Endodermal cell (in vitro differentiated cells): Measurements from ENCODE around the gene COL20A1. TPM values are rescaled to one million over a fixed set of nuclear protein-coding genes. Genes with fewer than 3 reads are reported as not detected.

Experiments
- DNase-seq: peaks from one replicate; pipeline ENCODE4 v3.0.0-alpha.2; 2017
- H3K27ac ChIP-seq: 2 replicates; pipeline ENCODE4 v1.5.1; 2013; ENCODE audit warnings: mild to moderate bottlenecking, low read depth, low read length, moderate library complexity
- H3K27me3 ChIP-seq: 2 replicates; pipeline ENCODE4 v1.6.1; 2013; ENCODE audit warnings: mild to moderate bottlenecking, low read length, moderate library complexity; ENCODE audit not compliant: insufficient read depth, control insufficient read depth, poor library complexity, severe bottlenecking
- H3K36me3 ChIP-seq: 2 replicates; pipeline ENCODE4 v1.7.0; 2013; ENCODE audit warnings: mild to moderate bottlenecking, low read length, moderate library complexity; ENCODE audit not compliant: control insufficient read depth, insufficient read depth
- H3K4me1 ChIP-seq: one replicate; pipeline ENCODE4 v1.7.0; 2013; ENCODE audit warnings: low read length; ENCODE audit not compliant: control insufficient read depth, insufficient read depth
- H3K4me3 ChIP-seq: 2 replicates; pipeline ENCODE4 v1.5.1; 2013; ENCODE audit warnings: mild to moderate bottlenecking, low read length, moderate library complexity
- H3K9ac ChIP-seq: 2 replicates; pipeline ENCODE4 v1.6.1; 2013; ENCODE audit warnings: mild to moderate bottlenecking, low read length, moderate library complexity; ENCODE audit not compliant: poor library complexity, severe bottlenecking; ENCODE audit errors: extremely low read depth
- H3K9me3 ChIP-seq: 2 replicates; pipeline ENCODE4 v1.6.1; 2013; ENCODE audit warnings: mild to moderate bottlenecking, low read length, moderate library complexity; ENCODE audit not compliant: control insufficient read depth
- H3K27ac Mint-ChIP-seq: 2 replicates; pipeline ENCODE4 v1.8.0; 2020; ENCODE audit warnings: mixed read lengths
- H3K27me3 Mint-ChIP-seq: 2 replicates; pipeline ENCODE4 v1.8.0; 2021; ENCODE audit warnings: mild to moderate bottlenecking, mixed read lengths; ENCODE audit not compliant: insufficient read depth
- H3K36me3 Mint-ChIP-seq: 2 replicates; pipeline ENCODE4 v1.8.0; 2020; ENCODE audit warnings: low read depth, mixed read lengths
- H3K4me1 Mint-ChIP-seq: 2 replicates; pipeline ENCODE4 v1.8.0; 2020; ENCODE audit warnings: mixed read lengths
- H3K4me3 Mint-ChIP-seq: 2 replicates; pipeline ENCODE4 v1.8.0; 2020; ENCODE audit warnings: mild to moderate bottlenecking, moderate library complexity, mixed read lengths
- H3K9me3 Mint-ChIP-seq: 2 replicates; pipeline ENCODE4 v1.8.0; 2020; ENCODE audit warnings: mild to moderate bottlenecking, mixed read lengths
- CTCF ChIP-seq: fragments of 200-600 bp; sonication (generic); conservative IDR thresholded peaks from 2 replicates; pipeline ENCODE4 v1.5.0; 2021; ENCODE audit warnings: antibody characterized with exemption, mild to moderate bottlenecking
- WGBS, 2 experiments: methylation state at CpG; one replicate each; pipeline versions ENCODE4 v1.1.5 to v1.1.7; 2013; ENCODE audit warnings: missing lambda C conversion rate in 2 of 2, mixed read lengths in 1 of 2; ENCODE audit not compliant: insufficient coverage in 1 of 2, insufficient read length in 1 of 2; 5-methylcytosine and 5-hydroxymethylcytosine counted together
- total RNA-seq, 2 donors: library from RNA; stranded (reverse); fragmentation: NEBNext Ultra II Directional in 1 of 2; extraction: Animal tissue kit (Norgen Biotek cat#: 25700) in 1 of 2; gene quantifications; 2 replicates in 1 of 2; 3 replicates in 1 of 2; pipeline ENCODE4 v1.2.1, GENCODE V29; 2021

Gene COL20A1
- total RNA-seq, 2 donors from 2014 or later, result 0.44 TPM; not detected in 1

GRCh38 chr20:63328718-63329275 lies 35.8 kb downstream of the COL20A1 start:
- no peaks in the 10 kb centered on the region for H3K36me3 ChIP-seq
- no peak for DNase-seq
- Mint-ChIP-seq H3K27me3 (no peaks in the 10 kb centered on the region), H3K27ac (no peak overlapping the region), H3K4me1 (no peaks in the 10 kb centered on the region), H3K4me3 (no peak overlapping the region), H3K36me3 (no peaks in the 10 kb centered on the region), H3K9me3 (peaks cover 12% of the 10 kb centered on the region)
- no peak for TF ChIP-seq CTCF
- H3K27ac ChIP-seq, result no peak overlapping the region
- H3K4me1 ChIP-seq, result no peaks in the 10 kb centered on the region
- 79 to 88% methylated on average over 10 to 20 of the region's 21 CpGs for WGBS, 2 experiments
- H3K9me3 ChIP-seq, result peaks cover 5% of the 10 kb centered on the region
- no peak overlapping the region for H3K4me3 ChIP-seq
- peaks cover 7% of the 10 kb centered on the region for H3K27me3 ChIP-seq
- H3K9ac ChIP-seq, result no peak overlapping the region

- no peaks in the 10 kb centered on the region for H3K4me1 Mint-ChIP-seq
- Histone ChIP-seq H3K27me3 (peaks cover 2% of the 10 kb centered on the region), H3K36me3 (no peaks in the 10 kb centered on the region), H3K27ac (no peak overlapping the region), H3K4me1 (no peaks in the 10 kb centered on the region), H3K4me3 (no peak overlapping the region), H3K9ac (no peak overlapping the region), H3K9me3 (peaks cover 5% of the 10 kb centered on the region)
- no peaks in the 10 kb centered on the region for H3K36me3 Mint-ChIP-seq
- H3K9me3 Mint-ChIP-seq, result peaks cover 12% of the 10 kb centered on the region
- DNase-seq, result no peak
- no peak overlapping the region for H3K4me3 Mint-ChIP-seq
- no peak for TF ChIP-seq CTCF
- H3K27me3 Mint-ChIP-seq, result no peaks in the 10 kb centered on the region
- 89% methylated on average over 17 to 18 of the region's 18 CpGs for WGBS, 2 experiments
- H3K27ac Mint-ChIP-seq, result no peak overlapping the region
Observed at GRCh38 chr20:63329331-63330083, 36.5 kb downstream of the COL20A1 start.

GRCh38 chr20:63330084-63330760 lies 37.2 kb downstream of the COL20A1 start:
- WGBS, 2 experiments, result 93 to 94% methylated on average over 14 to 20 of the region's 20 CpGs
- Histone ChIP-seq H3K4me3 (no peak overlapping the region), H3K4me1 (no peaks in the 10 kb centered on the region), H3K9ac (no peak overlapping the region), H3K27me3 (no peaks in the 10 kb centered on the region), H3K36me3 (no peaks in the 10 kb centered on the region), H3K27ac (no peak overlapping the region), H3K9me3 (peaks cover 5% of the 10 kb centered on the region)
- no peaks in the 10 kb centered on the region for H3K27me3 Mint-ChIP-seq
- DNase-seq, result no peak
- TF ChIP-seq CTCF, result no peak
- no peaks in the 10 kb centered on the region for H3K4me1 Mint-ChIP-seq
- H3K4me3 Mint-ChIP-seq, result no peak overlapping the region
- H3K27ac Mint-ChIP-seq, result no peak overlapping the region
- H3K9me3 Mint-ChIP-seq, result peaks cover 16% of the 10 kb centered on the region
- H3K36me3 Mint-ChIP-seq, result no peaks in the 10 kb centered on the region
